ENCODE data around the gene SNED1.

GRCh38 chr2:241035818-241036396, 37.5 kb downstream of the SNED1 start:
- no peak for TF ChIP-seq TAF1 (IDR thresholded peaks at IDR 0.05; ENCODE audit: borderline replicate concordance, insufficient read depth, low read length)
- TF ChIP-seq POLR2AphosphoS5 (IDR thresholded peaks at IDR 0.05; ENCODE audit: low read depth, low read length): no peak
- TF ChIP-seq SIN3A (IDR thresholded peaks at IDR 0.05; ENCODE audit: borderline replicate concordance, insufficient read depth, low read length): no peak
- TF ChIP-seq, protein P1, sequence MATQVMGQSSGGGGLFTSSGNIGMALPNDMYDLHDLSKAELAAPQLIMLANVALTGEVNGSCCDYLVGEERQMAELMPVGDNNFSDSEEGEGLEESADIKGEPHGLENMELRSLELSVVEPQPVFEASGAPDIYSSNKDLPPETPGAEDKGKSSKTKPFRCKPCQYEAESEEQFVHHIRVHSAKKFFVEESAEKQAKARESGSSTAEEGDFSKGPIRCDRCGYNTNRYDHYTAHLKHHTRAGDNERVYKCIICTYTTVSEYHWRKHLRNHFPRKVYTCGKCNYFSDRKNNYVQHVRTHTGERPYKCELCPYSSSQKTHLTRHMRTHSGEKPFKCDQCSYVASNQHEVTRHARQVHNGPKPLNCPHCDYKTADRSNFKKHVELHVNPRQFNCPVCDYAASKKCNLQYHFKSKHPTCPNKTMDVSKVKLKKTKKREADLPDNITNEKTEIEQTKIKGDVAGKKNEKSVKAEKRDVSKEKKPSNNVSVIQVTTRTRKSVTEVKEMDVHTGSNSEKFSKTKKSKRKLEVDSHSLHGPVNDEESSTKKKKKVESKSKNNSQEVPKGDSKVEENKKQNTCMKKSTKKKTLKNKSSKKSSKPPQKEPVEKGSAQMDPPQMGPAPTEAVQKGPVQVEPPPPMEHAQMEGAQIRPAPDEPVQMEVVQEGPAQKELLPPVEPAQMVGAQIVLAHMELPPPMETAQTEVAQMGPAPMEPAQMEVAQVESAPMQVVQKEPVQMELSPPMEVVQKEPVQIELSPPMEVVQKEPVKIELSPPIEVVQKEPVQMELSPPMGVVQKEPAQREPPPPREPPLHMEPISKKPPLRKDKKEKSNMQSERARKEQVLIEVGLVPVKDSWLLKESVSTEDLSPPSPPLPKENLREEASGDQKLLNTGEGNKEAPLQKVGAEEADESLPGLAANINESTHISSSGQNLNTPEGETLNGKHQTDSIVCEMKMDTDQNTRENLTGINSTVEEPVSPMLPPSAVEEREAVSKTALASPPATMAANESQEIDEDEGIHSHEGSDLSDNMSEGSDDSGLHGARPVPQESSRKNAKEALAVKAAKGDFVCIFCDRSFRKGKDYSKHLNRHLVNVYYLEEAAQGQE (IDR thresholded peaks at IDR 0.05; ENCODE audit: insufficient read depth in 1 of 2, low read depth in 2 of 2, low read length in 2 of 2): no peak
- TF ChIP-seq FOXP2 (optimal IDR thresholded peaks at IDR 0.05; ENCODE audit: borderline replicate concordance, extremely low read depth, extremely low read length, insufficient read depth): no peak
